HFFc6 (cell line): Measurements from ENCODE around the gene ATG2B. TPM values are rescaled to one million over a fixed set of nuclear protein-coding genes. Genes with fewer than 3 reads are reported as not detected.

Source experiments
- DNase-seq: peaks from one replicate; pipeline ENCODE4 v3.0.0-alpha.2; 2018
- H3K27ac Mint-ChIP-seq: 2 replicates; pipeline ENCODE4 v1.8.0; 2020; ENCODE audit warnings: mild to moderate bottlenecking, mixed read lengths
- H3K27me3 Mint-ChIP-seq: 2 replicates; pipeline ENCODE4 v1.8.0; 2021; ENCODE audit warnings: mild to moderate bottlenecking, moderate library complexity, mixed read lengths; ENCODE audit not compliant: insufficient read depth
- H3K36me3 Mint-ChIP-seq: 2 replicates; pipeline ENCODE4 v1.8.0; 2021; ENCODE audit warnings: low read depth, mixed read lengths
- H3K4me1 Mint-ChIP-seq: 2 replicates; pipeline ENCODE4 v1.8.0; 2020; ENCODE audit warnings: low read depth, mixed read lengths
- H3K4me3 Mint-ChIP-seq: 2 replicates; pipeline ENCODE4 v1.8.0; 2020; ENCODE audit warnings: mild to moderate bottlenecking, moderate library complexity, mixed read lengths
- H3K9me3 Mint-ChIP-seq: 2 replicates; pipeline ENCODE4 v1.8.0; 2020; ENCODE audit warnings: mild to moderate bottlenecking, mixed read lengths
- total RNA-seq, 6 experiments: library from RNA; stranded (reverse); fragmentation: NEBNext Ultra II Directional; extraction: Animal tissue kit (Norgen Biotek cat#: 25700); gene quantifications; 2 replicates in 1 of 6; 3 replicates in 5 of 6; pipeline ENCODE4 v1.2.3, GENCODE V29; 2021
- TF ChIP-seq, protein P1 (sequence below): fragments of 200-600 bp; sonication (generic); IDR thresholded peaks from 2 replicates; pipeline ENCODE4 v1.5.0; 2021; ENCODE audit warnings: antibody characterized with exemption, mild to moderate bottlenecking

ATG2B gene
- total RNA-seq, 6 experiments from 2014 or later, result 13.1 to 17.7 (median 15.9) TPM

DNA sequence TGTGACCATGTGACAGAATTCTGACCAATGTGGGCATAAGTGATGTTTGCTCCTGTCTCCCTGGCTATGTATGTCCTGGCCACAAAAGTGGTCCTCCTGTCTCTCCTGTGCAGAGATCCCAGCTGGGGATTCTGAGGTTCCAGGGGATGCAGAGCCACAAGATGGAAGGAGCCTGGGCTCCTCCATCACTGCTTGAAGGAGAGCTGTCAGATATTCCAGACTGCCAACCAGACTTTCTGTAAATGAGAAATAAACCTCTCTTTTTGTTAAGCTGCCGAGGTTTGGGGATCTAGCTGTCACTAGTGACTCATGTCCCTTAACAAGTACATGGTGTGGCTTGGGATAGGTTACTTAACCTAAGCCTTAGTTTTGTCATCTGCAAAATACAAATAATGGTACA is 85.3 kb downstream of the ATG2B start:
- Mint-ChIP-seq H3K27me3 (peaks cover 2% of the 10 kb centered on the region; the same call in 1 of the 2 replicates), H3K27ac (no peak overlapping the region), H3K9me3 (peaks cover 15% of the 10 kb centered on the region), H3K4me3 (no peak overlapping the region), H3K4me1 (peaks cover 45% of the 10 kb centered on the region), H3K36me3 (peaks cover 9% of the 10 kb centered on the region)
- no peak for DNase-seq
- TF ChIP-seq, protein P1, sequence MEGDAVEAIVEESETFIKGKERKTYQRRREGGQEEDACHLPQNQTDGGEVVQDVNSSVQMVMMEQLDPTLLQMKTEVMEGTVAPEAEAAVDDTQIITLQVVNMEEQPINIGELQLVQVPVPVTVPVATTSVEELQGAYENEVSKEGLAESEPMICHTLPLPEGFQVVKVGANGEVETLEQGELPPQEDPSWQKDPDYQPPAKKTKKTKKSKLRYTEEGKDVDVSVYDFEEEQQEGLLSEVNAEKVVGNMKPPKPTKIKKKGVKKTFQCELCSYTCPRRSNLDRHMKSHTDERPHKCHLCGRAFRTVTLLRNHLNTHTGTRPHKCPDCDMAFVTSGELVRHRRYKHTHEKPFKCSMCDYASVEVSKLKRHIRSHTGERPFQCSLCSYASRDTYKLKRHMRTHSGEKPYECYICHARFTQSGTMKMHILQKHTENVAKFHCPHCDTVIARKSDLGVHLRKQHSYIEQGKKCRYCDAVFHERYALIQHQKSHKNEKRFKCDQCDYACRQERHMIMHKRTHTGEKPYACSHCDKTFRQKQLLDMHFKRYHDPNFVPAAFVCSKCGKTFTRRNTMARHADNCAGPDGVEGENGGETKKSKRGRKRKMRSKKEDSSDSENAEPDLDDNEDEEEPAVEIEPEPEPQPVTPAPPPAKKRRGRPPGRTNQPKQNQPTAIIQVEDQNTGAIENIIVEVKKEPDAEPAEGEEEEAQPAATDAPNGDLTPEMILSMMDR, result no peak

DNA sequence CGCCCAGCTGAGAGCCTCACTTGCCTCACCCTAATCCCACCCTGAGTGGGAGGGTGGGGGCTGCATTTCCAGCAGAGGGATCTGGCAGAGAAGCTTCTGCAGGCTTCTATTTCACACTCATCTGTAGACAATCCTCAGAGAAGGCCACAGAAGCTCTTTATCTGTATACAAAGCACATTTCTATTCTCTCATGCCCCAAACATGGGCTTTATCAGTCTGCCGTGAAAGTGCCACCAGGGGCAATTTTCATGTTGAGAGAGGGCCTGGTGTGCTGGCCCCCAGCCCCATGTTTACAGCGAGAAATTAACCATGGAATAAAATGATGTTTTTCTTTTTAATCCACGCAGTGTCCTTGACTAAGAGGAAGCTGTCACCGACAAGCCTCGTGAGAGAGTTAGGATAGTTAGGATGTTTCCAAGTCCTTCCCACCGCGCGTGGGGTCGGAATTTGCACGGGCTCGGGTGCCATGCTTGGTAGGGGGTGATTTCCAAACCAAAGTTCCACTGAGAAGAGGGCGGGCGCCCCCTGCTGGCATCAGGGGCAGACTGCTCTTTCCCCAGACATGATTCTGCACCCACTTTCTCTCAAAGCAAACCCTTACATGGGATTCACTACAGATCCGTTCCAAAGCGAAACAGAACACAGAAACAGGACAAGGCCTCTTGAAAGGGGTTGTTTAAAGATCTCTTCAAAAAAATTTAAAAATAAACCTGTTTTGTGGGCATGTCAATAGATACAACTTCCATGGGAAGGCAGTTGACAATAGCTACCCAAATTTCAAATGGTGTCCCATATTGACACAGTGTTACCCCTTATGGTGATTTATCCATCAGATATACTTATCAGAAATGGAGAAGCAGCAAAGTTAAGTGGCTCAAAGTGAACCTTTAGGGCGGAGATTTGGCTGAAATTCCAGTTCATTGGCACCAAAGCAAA is 87.7 kb downstream of the ATG2B start:
- Mint-ChIP-seq H3K36me3 (peaks cover 28% of the 10 kb centered on the region), H3K4me3 (peak overlapping the region; percentile 64), H3K27me3 (peaks cover 2% of the 10 kb centered on the region; the same call in 1 of the 2 replicates), H3K4me1 (peaks cover 55% of the 10 kb centered on the region), H3K9me3 (peaks cover 36% of the 10 kb centered on the region), H3K27ac (peak overlapping the region; percentile 83)
- TF ChIP-seq, protein P1, result peak; percentile 99
- DNase-seq, result peak; percentile 56

DNA sequence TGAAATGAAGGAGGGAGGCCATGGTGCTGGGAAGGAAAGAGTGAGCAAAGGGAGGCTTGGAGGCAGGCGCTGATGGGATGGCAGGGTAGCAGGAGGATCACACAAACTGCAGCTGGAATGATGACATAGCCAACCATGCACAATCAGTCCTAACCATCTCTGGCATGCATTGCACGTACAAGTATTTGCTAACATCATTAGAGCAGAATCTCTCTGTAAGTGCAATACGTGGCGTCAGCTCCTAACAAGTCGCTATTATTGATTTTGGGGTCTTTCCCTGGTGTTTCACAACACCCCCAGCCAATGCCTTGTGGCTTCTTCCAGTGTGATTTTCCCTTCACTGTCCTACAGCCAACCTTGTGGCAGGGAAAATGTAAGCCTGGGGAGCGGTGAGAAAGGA is 88.6 kb downstream of the ATG2B start:
- H3K9me3 Mint-ChIP-seq, result peaks cover 36% of the 10 kb centered on the region
- TF ChIP-seq, protein P1, result no peak
- peaks cover 31% of the 10 kb centered on the region for H3K36me3 Mint-ChIP-seq
- peaks cover 2% of the 10 kb centered on the region; the same call in 1 of the 2 replicates for H3K27me3 Mint-ChIP-seq
- peak overlapping the region; percentile 64 for H3K4me3 Mint-ChIP-seq
- peaks cover 56% of the 10 kb centered on the region for H3K4me1 Mint-ChIP-seq
- DNase-seq, result peak; percentile 81
- peak overlapping the region; percentile 83 for H3K27ac Mint-ChIP-seq

DNA sequence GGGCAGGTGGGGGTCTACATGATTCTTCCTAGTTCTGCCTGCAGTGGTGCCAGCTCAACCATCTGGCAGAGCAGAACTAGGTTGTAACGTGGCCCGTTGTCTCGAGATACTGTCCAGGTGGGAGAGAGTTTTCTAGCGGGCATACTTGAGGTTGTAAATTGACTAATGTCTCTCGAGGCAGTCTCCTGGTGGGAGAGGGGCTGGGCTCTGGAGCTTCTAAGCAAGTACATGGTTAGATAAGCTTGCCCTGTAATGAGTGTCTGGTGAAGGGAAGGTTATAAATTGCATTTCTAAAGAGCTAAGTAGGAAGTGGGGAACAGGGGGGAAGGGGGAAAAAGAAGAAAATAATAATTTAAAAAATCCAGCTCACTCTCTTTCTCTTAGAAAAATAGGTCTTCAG is 89.0 kb downstream of the ATG2B start:
- TF ChIP-seq, protein P1, result no peak
- peaks cover 36% of the 10 kb centered on the region for H3K9me3 Mint-ChIP-seq
- H3K4me1 Mint-ChIP-seq, result peaks cover 56% of the 10 kb centered on the region
- peaks cover 34% of the 10 kb centered on the region for H3K36me3 Mint-ChIP-seq
- no peak overlapping the region for H3K4me3 Mint-ChIP-seq
- H3K27ac Mint-ChIP-seq, result peak overlapping the region; percentile 83
- DNase-seq, result no peak
- H3K27me3 Mint-ChIP-seq, result peaks cover 4% of the 10 kb centered on the region

DNA sequence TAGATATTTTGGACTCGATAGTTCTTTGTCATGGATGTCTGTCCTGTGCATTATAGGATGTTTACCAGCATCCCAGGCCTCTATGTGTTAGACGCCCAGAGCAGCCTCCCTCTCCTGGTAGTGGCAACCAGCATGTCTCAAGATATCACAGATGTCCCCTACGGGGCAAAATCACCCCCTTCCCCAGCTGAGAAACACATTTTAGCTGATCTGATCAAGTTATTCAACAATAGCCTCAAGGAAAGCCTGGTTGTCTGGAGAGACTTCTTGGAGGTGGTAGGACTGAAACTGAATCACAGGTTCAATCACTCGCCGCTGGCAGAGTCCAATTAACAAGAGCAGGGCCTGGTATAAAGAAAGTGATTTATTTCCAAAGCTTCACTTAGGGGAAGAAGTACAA is 89.5 kb downstream of the ATG2B start:
- peak overlapping the region; percentile 83; the same call in 1 of the 2 replicates for H3K27ac Mint-ChIP-seq
- peaks cover 3% of the 10 kb centered on the region for H3K27me3 Mint-ChIP-seq

More for the DNA sequence above, 89.5 kb downstream of the ATG2B start:
- Mint-ChIP-seq H3K36me3 (peaks cover 36% of the 10 kb centered on the region), H3K4me1 (peaks cover 60% of the 10 kb centered on the region), H3K9me3 (peaks cover 34% of the 10 kb centered on the region), H3K4me3 (no peak overlapping the region)
- DNase-seq, result no peak
- TF ChIP-seq, protein P1, result no peak
